ENCODE data around the gene FASTKD3.

FASTKD3 gene

DNA sequence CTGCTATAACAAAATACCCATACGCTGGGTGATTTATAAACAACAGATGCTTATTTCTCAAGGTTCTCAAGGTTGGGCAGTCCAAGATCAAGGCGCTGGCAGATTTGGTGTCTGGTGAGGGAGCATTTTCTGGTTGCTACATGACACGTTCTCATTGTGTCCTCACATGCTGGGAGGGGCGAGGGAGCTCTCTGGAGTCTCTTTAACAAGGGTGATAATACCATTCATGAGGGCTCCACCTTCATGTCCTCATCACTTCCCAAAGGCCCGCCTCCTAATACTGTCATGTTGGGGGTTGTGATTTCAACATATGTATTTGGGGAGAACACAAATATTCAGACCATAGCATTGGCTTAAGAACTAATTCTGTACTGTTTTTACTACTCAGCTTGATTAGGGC is 22.5 kb downstream of the FASTKD3 start:
- DNase-seq = no peak

DNA sequence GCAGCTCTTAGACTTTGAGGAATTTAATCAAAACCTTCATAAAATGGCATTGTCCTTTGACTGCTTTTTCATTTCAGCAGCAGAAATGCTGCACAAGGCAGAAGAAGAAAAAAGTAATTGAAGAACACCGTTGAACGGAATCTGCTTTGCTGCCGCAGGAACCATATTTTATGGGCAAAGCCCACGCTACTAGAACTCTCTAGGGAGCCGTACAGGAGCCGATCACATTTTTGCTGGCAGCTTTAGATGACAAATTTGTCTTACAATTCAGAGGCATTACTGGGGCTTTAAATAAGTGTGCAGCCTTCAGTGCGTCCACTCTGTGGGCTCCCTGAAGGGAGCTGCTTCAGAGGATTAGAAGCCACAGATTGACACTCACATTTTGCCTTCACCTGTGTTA is 23.3 kb downstream of the FASTKD3 start:
- no peak for DNase-seq

DNA sequence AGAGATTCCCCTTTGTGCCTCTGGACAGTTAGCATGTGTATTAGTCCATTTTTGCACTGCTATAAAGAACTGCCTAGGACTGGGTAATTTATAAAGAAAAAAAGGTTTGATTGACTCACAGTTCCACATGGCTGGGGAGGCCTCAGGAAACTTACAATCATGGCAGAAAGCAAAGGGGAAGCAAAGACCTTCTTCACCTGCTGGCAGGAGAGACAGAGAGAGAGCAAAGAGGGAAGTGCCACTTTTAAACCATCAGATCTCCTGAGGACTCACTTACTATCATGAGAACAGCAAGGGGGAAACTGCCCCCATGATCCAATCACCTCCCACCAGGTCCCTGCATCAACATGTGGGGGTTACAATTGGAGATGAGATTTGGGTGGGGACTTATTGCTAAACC is 23.9 kb downstream of the FASTKD3 start:
- DNase-seq = no peak

DNA sequence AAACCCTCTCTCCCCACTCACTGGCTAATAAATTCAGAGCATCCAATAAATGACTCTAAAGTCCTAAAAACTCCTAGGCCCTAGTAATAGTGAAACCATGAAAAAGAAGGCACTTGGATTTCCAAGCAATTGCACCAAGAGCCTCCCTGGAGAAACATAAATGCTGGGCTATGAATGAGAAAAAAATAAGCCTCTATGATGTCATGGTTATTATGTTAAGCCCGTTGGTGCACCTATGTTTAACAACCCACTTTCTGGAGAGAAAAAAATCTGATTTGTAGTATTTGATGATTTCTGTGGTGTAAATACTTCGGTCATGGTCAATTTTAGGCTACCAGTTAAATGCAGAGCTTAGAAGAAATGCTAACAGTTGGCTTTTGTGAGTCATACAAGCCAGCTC is 26.3 kb downstream of the FASTKD3 start:
- no peak for DNase-seq

DNA sequence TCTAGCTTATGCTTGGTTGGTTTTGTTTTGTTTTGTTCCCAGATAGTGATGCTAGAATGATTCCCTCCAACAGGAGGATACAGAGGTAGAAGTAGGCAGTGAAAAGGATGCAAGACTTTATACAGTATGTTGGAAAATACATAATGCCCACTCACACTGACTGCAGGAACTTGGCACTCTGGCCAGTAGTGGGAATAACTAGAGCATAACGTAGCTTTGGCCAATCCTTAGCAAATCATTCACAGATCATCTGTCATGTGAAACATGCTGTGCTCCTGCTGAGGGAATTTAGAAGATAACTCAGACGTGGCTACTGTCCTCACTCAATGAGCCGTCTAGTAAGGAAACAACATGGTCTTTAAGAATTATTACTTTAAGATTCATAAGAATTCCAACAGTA is 31.4 kb downstream of the FASTKD3 start:
- no peak for DNase-seq

DNA sequence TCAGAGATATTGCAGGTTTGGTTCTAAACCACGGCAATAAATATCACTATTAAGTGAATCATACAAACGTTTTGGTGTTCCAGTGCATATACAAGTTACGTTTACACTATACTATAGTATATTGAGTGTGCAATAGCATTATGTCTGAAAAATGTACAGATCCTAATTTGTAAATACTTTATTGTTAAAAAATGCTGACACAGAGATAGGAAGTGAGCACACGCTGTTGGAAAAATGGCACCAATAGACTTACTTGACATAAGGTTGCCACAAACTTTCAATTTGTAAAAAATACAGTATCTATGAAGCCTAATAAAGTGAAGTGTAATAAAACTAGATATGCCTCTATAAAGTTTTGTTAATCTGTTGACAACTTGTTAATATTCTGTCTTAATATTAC is 33.8 kb downstream of the FASTKD3 start:
- DNase-seq = no peak

DNA sequence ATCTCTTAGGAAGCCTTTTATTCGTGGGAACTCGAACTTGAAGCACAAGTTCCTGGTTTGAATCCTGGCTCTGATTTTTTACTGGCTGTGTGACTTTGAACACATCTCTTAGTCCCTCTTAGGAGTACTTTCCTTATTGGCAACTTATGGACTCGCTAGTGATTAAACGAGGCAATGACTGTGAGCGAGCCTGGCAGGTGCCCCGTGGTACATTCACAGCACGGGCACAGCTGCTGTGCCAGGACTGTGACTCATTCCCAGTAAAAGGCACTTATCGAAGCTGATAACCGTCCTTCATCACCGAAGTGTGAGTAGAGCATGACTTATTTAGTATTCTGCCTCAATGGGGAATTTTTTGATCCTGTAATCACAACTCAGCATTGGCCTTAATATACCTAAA is 40.6 kb downstream of the FASTKD3 start:
- no peak for DNase-seq

DNA sequence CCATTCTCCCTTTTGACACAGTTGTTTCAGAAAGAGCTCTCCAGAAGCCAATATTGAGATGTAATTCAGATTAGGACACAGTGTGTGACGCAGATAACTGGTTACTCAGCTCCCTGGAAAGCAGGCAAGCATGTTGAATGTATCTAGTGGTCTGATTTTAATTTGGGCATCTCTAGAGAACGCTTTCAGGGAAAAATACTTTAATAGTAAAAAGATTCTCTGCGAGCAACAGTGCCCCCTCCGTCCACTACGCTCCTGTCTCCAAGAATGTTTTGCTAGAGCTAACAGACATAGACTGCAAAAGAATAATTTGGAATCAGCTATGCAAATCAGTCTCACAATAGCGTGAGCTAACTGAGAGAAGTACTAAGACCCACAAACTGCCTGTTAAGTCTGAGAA is 41.2 kb downstream of the FASTKD3 start:
- no peak for DNase-seq

DNA sequence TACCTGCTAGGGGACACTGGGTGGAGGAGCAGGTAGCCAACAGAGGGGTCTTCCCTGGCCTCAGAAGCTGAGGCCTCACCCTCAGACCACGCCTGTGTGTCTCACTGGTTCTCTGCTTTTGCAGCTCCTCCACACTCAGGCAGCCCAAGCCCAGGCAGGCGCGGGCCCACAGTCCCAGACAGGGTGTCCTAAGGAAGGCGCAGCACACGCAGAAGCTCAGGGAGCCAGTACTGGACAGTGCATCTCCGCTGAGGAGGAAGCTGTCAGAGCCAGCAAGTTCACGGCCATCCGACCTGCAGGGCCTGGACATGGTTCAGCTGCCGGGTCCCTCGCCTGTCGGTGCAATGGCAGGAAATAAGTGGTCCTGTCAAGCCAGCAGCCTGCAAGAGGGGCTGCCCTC is 43.2 kb downstream of the FASTKD3 start:
- DNase-seq = no peak

DNA sequence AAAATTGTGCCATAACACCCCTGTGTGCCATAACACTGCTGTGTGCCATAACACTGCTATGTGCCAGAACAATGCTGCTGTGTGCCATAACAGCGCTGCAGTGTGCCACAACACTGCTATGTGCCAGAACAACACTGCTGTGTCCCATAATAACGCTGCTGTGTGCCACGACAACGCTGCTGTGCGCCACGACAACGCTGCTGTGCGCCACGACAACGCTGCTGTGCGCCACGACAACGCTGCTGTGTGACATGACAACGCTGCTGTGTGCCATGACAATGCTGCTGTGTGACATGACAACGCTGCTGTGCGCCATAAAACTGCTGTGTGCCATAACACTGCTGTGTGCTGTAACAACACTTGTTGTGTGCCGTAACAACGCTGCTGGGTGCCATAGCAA is 43.8 kb downstream of the FASTKD3 start:
- no peak for DNase-seq

DNA sequence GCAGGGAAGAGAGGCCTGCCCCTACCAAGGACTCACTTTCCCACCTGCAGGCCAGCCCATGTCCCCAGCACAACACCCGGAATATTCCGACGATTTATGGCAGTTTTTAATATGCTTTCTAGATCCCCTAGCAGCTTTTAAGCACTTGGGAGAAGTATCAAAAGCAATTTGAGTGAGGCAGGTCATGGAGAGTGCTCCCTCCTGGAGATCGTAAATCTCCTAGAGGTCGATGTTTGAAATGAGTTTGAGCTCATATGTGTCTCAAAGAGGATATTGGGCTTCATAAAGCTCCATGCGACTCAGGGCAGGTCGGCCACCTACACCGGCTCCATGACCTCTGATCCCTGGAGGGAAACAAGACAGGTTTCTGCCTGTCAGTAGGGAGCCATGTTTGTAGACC is 45.2 kb downstream of the FASTKD3 start:
- no peak for DNase-seq

DNA sequence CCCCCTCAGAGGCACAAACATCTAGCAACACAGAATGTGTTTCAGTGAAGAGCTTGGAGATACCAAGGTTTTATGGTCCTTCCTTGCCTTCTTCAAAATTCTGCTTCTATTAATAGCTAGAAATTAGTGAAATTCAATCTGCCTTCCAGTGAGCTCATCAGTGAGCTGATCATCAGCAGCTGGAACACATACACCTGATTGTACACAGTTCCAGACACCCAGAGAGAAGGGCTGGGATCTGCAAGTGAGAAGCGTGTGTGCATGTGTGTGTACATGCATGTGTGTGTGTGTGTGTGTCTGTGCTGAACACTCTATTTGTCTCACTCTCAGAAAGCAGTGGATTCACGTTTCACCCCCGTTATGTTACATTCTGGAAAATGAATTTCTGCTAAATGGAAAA is 46.4 kb downstream of the FASTKD3 start:
- DNase-seq = no peak

DNA sequence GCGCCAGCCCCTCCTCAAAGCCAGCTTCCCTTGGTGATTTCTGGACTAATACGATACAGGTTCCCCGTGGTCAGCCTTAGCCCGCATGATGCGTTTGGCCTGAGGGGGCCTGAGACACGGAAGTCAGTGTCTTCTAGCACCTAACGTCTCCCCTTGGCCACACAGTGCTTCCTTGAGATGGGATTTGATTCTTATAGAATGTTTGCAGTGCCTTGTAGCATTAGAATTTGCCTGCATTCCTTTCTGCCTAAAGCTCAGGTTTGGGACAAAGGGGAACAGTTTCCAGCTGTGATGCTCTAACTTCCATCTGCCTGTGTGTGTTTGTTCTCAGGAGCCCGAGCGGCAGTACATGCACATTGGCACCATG is 52.3 kb downstream of the FASTKD3 start:
- no peak for DNase-seq

DNA sequence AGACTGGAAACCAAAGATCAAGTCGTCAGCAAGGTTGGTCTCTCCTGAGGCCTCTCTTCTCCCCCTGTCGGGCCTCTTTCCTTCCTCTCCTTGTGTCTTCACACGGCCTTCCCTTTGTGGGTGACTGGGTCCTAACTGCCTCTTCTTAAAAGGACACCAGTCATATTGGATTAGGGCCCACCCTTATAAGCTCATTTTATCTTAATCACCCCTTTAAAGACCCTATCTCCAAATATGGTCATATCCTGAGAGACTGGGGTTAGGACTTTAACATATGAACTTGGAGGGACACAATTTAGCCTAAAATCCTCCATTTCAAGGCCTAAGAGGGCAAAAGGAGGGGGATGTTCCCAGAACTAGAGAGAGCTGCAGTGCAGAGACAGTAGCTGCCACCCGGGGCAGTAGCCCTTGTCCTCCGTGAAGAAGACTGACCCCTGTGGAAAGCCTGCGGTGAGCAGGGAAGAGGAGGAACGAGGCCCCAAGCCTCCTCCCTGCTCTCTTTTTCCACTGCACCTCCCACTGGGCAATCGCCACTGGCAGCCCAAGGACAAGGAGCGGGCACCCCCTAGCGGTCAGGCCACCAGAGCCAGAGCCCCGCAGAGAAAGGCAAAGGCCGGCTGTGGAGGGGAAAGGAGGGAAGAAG is 52.8 kb downstream of the FASTKD3 start:
- DNase-seq = peak; percentile 48

DNA sequence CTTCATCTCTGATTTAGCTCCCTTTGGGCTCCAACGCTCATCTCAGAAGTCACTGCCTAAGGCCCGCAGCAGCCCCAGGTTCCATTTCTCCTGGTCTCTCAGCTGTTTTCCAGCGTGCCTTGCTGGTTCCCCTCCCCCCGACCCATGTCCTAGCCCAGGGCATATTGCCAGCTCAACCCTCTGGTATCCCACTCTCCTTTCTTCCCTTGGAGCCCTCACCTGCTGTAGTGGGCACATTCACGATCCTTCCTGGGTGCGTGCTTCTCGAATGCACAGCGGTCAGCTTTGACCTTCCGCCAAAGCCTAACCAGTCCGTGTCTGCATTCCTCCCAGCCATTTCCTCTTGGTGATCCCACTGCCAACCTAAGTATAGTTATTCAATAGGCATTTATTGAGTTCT is 54.0 kb downstream of the FASTKD3 start:
- DNase-seq = no peak

DNA sequence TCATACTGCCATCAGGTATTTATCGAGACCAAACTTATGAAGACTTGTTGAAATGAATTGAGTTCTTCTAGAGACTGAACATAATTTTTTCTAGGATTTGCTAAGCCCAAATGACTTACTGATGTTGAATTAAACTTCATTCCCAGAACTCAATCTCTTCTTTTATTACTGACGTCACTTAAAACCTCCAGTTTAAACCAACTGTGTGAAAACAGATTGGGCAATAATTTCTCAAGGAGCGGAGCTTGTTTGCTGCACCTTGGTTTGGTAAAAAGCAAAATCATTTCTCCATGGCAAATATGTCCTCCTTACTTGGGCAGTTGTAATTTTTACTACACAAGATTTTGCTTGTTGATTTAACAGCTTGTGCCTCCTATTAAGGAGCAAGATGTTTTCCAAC is 55.3 kb downstream of the FASTKD3 start:
- no peak for DNase-seq

DNA sequence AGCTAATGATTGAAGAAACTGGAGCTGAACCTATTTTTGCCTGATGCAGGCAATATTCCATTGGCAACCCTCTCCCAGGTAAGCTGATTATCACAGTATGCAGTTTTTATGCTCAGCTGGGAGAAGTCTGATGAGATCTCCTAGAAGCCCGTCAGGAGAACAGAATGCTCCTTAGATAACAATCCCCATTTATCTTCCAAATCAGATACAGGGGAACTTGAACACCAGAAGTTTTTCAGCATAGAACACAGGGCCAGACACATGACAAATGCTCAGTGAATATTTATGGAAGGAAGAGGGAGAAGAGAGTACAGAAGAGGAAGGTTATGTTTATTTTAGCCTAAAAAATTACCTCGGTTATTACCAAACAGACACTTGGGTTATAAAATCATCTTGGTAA is 55.8 kb downstream of the FASTKD3 start:
- DNase-seq = no peak

DNA sequence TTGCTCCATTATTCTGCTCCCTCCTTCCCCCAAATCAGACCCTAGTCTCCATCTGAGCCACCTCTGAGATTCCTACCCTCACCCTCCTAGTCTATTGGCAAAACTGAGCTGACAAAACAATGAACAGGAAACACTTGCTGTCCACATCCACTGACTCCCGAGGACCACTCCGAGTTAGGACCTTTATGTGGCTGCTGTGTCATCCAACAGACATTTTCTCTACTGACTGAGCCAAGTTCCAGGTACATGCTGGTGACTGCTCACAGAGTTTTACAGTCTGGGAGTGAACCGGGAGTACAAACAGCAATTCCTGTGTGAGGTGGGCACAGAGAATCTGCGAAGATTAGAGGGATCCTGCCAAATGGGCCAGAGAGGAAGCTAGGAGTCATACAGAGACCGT is 57.1 kb downstream of the FASTKD3 start:
- DNase-seq = no peak
